Nasal cavity respiratory epithelium epithelial cell of viscerocranial mucosa (primary cell): ENCODE measurements around the gene CHMP3. TPM values are rescaled to one million over a fixed set of nuclear protein-coding genes. Genes with fewer than 3 reads are reported as not detected.

ENCODE experiments used
- total RNA-seq: library from RNA; depleted of rRNA; stranded (reverse); fragments of >200 nt; gene quantifications from 2 replicates; pipeline ENCODE4 v1.2.3, GENCODE V29; 2014

Gene CHMP3
- total RNA-seq, result 67.3 and 166 TPM in 2 replicates

DNA sequence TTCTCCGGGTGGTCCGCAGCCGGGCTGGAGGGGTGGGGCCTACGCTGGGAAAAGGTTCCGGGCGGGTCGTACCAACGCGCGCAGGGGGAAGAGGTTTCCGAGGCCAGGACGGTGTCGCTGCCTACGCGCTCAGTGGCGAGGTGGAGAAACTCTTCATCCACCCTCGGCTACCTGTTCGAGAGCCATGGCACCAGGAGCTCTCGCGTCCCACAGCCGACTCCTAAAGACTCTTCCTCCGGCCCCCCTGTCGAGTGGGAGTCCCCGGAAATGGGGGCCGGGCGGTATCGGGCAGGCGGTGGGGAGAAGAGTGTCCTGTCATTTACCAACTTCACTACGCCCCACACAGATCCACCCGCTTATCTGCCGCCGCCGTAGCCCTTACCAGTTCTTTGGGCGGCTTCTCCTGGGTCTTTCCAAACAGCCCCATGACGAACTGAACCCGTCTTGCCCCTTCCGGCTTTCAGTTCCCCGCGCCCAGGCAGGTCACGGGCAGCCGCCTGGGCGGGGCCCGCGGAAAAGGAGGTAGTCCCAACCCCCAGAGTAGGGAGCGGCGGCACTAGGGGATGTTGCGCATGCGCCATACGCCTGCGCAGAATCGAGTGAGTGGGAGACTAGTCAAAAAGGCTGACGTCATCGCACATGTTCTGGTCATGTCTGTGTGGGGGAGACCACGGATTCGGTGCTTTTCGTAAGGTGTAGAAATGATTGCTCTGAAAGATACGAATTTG is at the start of gene CHMP3:
Gene CHMP3 (minus strand): TSS at position 522 of the 728 bp plus-strand sequence. CDS start 95 bp downstream, at position 427.

Other genes starting within 250 kb of the CHMP3 start
- under 0.01 TPM in 1 of 2 replicates, not detected in the other for gene REEP1, start 225.8 kb downstream of the CHMP3 start, total RNA-seq
- 30.1 and 72.7 TPM in 2 replicates for gene KDM3A, start 122.1 kb downstream of the CHMP3 start, total RNA-seq
- 22.5 and 26.7 TPM in 2 replicates for gene RNF103, start 60.4 kb upstream of the CHMP3 start, total RNA-seq
- 53.7 and 70.4 TPM in 2 replicates for gene RMND5A, start 156.8 kb upstream of the CHMP3 start, total RNA-seq
- 0.07 TPM in 1 of 2 replicates, not detected in the other for gene CD8A, start 227.5 kb upstream of the CHMP3 start, total RNA-seq